ENCODE measurements around the gene COL23A1. TPM values are rescaled to one million over a fixed set of nuclear protein-coding genes. Genes with fewer than 3 reads are reported as not detected.

Gene COL23A1
- polyA plus RNA-seq, 2 of the 4 experiments (the other 2 are of a cell fraction): not detected

GRCh38 chr5:178221853-178222252 lies 368.3 kb downstream of the COL23A1 start:
- Histone ChIP-seq H3K4me2 (no peak overlapping the region), H3K4me1 (no peaks in the 10 kb centered on the region), H3K9me3 (no peaks in the 10 kb centered on the region), H3K27ac (no peak overlapping the region), H3K4me3 (no peak overlapping the region)
- ChIA-PET CTCF (no interaction called here), POLR2A (no interaction called here)
- DNase-seq (ENCODE audit: low read depth in 1 of 2, low spot score in 1 of 2): no peak
- no peak for FAIRE-seq
- WGBS (ENCODE audit: missing lambda C conversion rate): 83% methylated on average over 5 of the region's 5 CpGs
- no peak for TF ChIP-seq USF2 (IDR thresholded peaks at IDR 0.05)
- peak in 1 of 2 experiments; percentile 6; a peak in 2 of 6 replicates for ATAC-seq

DNA sequence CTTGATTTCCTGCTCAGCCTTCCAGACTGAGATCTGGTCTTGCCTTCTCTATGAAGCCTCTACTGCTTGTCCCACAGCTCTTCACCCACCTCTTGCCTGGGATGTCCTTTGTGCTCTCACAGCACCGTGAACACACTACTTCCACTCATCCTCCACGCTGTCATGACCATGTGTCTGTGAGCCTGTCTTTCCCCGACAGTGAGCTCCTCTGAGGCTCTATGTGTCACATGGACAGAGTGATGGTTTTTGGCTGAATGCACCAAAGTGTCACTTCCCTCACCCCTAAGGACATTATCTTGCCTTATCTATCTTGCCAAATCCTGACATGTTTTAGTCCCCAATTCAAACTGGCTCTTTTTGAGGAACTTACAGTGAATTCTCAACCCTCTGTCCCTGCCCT lies 368.9 kb downstream of the COL23A1 start:
- POLR2A ChIA-PET: interaction anchor here (0.5 kb wide), 1 partner anchor 30 kb away, joined by 6 read pairs; no protein-coding TSS in a partner anchor
- Histone ChIP-seq H3K4me3 (no peak overlapping the region), H3K4me1 (no peaks in the 10 kb centered on the region), H3K27ac (no peak overlapping the region), H3K4me2 (no peak overlapping the region), H3K9me3 (no peaks in the 10 kb centered on the region)
- ATAC-seq (peak; percentile 17 to 18), FAIRE-seq (no peak), DNase-seq (ENCODE audit: low read depth in 1 of 2, low spot score in 1 of 2) (no peak)
- TF ChIP-seq KDM1A (IDR thresholded peaks at IDR 0.05; ENCODE audit: low read depth) (no peak), PHF8 (IDR thresholded peaks at IDR 0.05; ENCODE audit: borderline replicate concordance, low read depth) (no peak), RARB (CRISPR knock-in tag; IDR thresholded peaks at IDR 0.05) (no peak), EP300 (IDR thresholded peaks at IDR 0.05) (no peak), USF2 (IDR thresholded peaks at IDR 0.05) (no peak), KDM5A (IDR thresholded peaks at IDR 0.05) (no peak), FOSB (CRISPR knock-in tag; IDR thresholded peaks at IDR 0.05) (no peak)
- CTCF ChIA-PET: interaction anchor here (0.8 kb wide), 1 partner anchor 11 kb away, joined by 4 read pairs; the partner anchor contains the start of gene PHYKPL
- WGBS (ENCODE audit: missing lambda C conversion rate): 76% methylated on average over 3 of the region's 3 CpGs

DNA sequence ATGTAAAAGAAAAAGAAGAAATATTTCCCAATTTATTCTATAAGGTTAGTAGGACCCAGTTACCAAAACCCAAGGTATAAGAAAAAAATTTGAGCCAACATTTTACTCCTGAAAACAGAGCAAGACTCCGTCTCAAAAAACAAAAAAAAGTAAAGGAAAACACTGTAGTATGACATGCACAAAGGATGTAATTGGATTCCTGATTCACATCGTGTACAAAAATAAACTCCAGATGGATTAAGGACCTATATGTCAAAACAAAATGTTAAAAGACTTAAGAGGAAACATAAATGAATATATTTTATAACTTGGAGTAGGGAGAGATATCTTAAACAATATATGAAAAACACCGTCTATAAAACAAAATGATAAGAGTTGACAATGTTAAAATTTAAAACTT lies 371.4 kb downstream of the COL23A1 start:
- no peak for DNase-seq (ENCODE audit: low read depth in 1 of 2, low spot score in 1 of 2)
- no peak for ATAC-seq
- 70% methylated on average over 3 of the region's 3 CpGs for WGBS (ENCODE audit: missing lambda C conversion rate)
- FAIRE-seq: no peak
- Histone ChIP-seq H3K27ac (no peak overlapping the region), H3K4me3 (no peak overlapping the region), H3K4me2 (no peak overlapping the region), H3K4me1 (no peaks in the 10 kb centered on the region), H3K9me3 (no peaks in the 10 kb centered on the region)
- TF ChIP-seq RCOR1 (IDR thresholded peaks at IDR 0.05; ENCODE audit: low read depth, low read length) (no peak), CEBPB (IDR thresholded peaks at IDR 0.05) (no peak), ZFP36 (IDR thresholded peaks at IDR 0.05; ENCODE audit: borderline replicate concordance, partially characterized antibody) (no peak), KDM5A (IDR thresholded peaks at IDR 0.05) (no peak), EP300 (IDR thresholded peaks at IDR 0.05) (no peak), BHLHE40 (IDR thresholded peaks at IDR 0.05; ENCODE audit: low read depth, low read length) (no peak), KDM1A (IDR thresholded peaks at IDR 0.05; ENCODE audit: low read depth) (no peak), PHF8 (IDR thresholded peaks at IDR 0.05; ENCODE audit: borderline replicate concordance, low read depth) (no peak), NFE2L2 (conservative IDR thresholded peaks at IDR 0.05; ENCODE audit: low read length) (no peak), CTCF (IDR thresholded peaks at IDR 0.05) (no peak), HDAC2 (IDR thresholded peaks at IDR 0.05) (no peak), HOXB5 (CRISPR knock-in tag; IDR thresholded peaks at IDR 0.05) (no peak), FOSL2 (IDR thresholded peaks at IDR 0.05) (no peak), FOSL2 (CRISPR knock-in tag; IDR thresholded peaks at IDR 0.05) (no peak), EHF (CRISPR knock-in tag; IDR thresholded peaks at IDR 0.05) (no peak), CBX8 (IDR thresholded peaks at IDR 0.05) (no peak), HOXB13 (CRISPR knock-in tag; IDR thresholded peaks at IDR 0.05; ENCODE audit: low read depth) (no peak)
- TF ChIP-seq, protein P1, sequence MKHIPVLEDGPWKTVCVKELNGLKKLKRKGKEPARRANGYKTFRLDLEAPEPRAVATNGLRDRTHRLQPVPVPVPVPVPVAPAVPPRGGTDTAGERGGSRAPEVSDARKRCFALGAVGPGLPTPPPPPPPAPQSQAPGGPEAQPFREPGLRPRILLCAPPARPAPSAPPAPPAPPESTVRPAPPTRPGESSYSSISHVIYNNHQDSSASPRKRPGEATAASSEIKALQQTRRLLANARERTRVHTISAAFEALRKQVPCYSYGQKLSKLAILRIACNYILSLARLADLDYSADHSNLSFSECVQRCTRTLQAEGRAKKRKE (CRISPR knock-in tag; IDR thresholded peaks at IDR 0.05; ENCODE audit: low read depth): no peak
- ChIA-PET CTCF (no interaction called here), POLR2A (interaction anchor here (0.6 to 1.0 kb wide), 2 partner anchors 10 to 14 kb away, joined by 3 read pairs; partner anchors contain the start of gene HNRNPAB)

Measured in A549 (cell line).